Activated naive CD4-positive, alpha-beta T cell treated with Interleukin-2 at 50 U/mL for 16 hours (primary cell): ENCODE measurements around the gene KIF13A.
"Not testable (repeated sequence)": the region's sequence is repeated elsewhere in the genome, so short reads cannot be mapped to it uniquely, and the experiment has no call there.

ENCODE experiments used
- DNase-seq: peaks from one replicate; pipeline ENCODE4 v3.0.0-alpha.2; 2020

The KIF13A gene

DNA sequence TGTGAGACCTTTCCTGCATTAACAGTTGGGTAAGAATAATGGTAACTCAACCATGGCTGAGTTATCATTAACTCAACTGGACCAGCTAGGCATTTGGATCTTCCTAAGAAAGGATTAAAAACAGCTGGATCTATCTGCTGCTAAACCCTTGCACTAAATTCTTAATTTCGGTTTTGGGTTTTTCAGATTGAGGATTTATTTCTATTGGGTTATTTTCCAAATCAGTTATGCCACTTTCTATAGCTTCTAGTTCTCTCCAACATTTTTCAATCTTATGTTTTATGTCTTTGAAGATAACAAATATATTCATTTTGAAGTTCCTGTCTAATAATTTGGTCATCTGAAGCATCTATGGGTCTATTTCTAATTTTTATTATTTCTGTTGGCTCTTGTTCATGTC lies 92.5 kb downstream of the KIF13A start:
- no peak for DNase-seq

DNA sequence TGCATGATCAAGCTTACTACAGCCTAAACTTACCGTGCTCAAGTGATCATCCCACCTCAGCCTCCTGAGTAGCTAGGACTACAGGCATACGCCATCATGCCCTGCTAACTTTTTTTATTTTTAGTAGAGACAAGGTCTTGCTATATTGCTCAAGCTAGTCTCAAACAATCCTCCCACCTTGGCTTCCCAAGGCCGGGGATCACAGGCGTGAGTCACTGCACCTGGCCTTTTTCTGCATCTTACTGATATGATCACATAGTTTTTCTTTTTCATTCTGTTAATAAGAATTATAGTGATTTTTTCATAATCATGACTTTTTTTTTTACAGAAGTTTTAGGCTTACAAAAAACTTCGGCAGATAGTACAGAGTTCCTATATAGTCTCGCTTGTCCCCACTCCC lies 93.2 kb downstream of the KIF13A start:
- DNase-seq: no peak

DNA sequence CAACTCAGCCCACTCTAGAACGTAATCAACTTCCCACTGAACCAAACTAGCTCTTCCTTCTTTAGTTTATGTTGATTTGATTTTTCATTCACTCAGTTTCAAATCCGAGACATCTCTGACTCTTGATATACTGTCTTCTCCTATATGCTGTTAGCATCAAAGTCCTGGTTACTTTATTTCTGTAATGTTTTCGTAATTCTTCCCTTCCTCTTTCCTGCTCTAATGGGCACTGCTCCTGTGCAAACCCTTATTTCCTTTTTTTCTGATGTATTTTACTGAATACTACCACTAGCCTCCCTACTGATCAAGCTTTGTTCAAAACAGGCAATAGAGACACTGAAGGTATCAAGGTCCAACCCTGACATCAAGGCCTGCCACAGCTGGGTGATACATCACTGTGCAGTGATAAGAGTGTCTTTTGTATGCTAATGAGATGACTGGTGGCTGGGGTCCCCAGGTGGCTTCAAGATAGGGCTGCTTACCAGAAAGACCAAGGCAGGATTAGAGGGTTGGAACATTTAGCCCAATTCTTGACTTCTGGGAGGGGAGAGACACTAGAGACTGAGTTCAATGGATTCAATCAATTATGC lies 95.2 kb downstream of the KIF13A start:
- DNase-seq: no peak

DNA sequence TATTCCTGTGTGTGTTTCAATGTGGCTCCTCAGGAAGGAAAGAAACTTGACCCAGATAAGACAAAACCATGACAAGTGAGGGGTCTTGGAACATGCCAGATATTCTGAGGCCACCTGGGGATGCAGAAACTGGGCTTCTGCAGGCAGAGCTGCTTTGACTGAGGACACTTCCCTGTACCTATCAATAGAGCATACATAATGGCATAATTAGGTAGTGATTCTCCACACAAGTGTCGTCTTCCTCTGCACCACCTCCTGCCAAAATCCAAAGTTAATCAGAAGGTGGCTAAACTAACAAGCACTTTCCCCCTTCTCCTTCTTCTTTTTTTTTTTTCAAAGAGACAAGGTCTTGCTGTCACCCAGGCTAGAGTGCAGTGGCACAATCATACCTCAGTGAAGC lies 97.1 kb downstream of the KIF13A start:
- no peak for DNase-seq

DNA sequence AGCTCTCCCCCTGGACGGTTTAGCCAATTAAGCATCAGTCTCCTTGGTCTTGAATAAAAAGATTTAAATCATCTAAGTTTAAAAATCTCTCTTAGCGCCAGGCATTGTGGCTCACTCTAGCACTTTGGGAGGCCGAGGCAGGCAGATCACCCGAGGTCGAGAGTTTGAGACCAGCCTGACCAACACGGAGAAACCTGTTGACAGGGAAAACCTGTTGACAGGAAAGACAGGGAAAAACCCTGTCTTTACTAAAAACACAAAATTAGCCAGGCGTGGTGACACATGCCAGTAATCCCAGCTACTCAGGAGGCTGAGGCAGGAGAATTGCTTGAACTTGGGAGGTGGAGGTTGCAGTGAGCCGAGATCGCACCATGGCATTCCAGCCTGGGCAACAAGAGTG lies 97.7 kb downstream of the KIF13A start:
- not testable (repeated sequence) for DNase-seq

DNA sequence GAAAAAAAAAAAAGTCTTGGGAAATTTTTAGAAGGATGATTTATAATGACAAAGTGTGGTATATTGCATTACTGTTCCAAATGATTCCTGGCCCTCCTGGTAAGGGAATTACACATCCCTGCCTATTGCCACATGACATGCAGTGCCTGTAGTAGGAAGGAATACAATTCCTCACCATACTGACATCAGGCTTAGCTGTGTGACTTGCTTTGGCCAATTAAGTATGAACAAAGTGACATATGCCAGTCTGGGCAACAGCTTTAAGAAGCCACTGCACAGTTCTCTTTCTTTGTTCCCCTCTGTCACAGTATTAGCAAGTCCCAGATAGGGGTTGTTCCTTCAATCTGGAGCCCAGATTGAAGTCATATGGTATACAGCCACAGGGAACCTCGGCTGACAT lies 100.5 kb downstream of the KIF13A start:
- no peak for DNase-seq

DNA sequence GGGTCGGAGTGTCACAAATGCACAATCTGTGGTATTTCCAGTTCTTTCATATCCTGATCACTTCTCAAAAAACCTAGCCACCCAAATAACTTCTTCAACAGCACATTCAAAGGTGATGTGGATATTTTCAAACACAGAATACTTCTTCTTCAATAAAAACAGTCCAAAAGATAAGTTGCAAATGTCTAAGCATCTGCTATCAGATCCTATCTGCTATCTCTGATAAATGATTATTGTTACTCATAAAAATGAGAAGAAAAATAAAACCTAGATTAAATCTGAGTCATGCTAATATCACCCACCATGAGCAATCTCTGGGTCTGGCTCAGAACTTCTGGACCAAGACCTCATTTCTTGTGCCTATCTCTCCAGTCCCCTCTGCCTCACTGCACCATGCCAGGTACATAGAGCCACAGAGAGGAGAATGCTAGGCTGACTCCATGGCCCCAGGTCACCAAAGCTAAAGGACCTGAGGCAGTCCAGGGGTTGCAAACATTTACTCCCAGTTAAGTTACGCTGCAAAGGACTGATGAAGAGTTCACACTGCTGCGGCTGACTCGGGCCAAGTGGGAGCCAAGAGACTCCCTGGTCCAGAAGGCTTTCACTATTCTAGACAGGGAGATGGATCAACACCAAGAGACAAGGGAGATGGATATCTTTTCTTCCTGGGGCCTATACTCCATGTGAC lies 101.4 kb downstream of the KIF13A start:
- no peak for DNase-seq

DNA sequence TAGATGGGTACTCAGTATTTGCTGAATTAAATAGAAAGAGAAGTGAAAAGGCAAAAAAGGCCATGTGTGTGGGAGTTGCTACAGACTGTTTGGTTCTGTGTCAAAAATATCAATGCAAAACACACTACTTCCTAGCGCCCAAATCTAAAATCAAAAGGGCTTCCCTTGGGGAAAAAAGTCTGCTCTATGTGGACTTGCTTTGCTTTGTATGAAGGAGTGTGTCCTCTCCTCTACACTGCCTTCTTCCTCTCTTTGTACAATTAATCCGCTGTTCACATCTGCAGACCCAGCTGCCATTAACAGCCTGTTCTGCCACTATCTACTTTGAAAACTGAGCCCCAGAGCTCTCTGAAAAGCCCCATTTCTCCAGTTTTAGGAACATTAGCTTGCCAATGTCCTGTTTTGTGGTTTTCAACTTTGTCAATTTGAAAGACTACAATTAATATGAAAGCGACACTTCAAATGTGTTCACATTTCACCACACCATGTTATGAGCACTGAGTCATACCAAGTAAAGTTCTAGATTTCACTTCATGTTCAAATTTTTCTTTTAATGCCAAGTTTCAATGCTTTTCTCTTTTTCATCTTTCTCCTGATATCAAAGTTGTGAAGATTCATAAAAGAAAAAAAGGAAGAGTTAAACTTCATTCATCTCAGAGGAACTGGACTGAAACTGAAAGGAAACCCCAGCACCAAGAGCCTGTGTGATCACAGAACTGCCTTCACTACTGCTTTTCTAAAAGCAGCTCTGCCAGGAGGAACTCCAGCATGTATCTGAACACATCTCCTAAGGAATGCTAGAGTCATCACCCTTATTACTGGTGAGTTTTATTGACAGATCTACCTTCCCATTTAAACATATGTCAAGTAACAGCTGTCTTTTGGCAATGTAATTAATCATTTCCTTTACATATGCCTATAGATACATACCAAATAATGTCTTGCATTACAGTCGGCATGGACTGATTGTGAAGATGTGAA lies 102.6 kb downstream of the KIF13A start:
- DNase-seq: no peak

DNA sequence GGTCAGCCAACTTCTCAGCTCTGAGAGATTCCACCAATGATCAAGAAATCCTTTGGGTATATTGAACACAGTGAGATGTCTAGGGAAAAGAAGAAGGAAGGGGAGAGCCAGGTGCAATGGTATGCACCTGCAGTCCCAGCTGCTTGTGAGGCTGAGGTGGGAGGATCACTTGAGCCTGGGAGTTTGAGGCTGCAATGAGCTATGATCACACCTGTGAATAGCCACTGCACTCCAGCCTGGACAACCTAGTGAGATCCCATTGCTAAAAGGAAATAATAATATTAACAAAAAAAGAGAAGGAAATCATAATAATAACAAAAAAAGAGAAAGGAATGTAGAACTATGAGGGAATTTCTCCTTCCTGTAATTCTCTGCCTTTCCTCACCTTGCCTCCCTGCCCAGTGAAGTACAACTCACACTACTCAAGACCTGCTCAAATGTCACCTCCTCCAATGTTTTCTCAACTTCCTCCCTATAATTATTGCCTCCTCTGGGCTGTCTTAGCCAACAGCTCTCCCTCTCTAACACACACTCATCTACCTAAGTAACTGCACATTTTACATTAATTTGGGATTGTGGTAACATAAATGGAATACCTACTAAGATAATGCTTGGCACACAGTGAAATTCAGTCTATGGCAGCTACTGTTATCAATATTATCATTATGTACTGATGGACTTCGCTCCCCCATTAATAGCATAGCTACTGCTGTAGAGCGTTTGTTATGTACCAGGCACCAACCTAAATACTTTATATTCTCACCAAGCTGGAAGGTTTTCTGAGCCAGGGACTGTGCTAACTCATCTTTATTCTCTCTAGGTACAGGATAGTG lies 103.6 kb downstream of the KIF13A start:
- DNase-seq: no peak

DNA sequence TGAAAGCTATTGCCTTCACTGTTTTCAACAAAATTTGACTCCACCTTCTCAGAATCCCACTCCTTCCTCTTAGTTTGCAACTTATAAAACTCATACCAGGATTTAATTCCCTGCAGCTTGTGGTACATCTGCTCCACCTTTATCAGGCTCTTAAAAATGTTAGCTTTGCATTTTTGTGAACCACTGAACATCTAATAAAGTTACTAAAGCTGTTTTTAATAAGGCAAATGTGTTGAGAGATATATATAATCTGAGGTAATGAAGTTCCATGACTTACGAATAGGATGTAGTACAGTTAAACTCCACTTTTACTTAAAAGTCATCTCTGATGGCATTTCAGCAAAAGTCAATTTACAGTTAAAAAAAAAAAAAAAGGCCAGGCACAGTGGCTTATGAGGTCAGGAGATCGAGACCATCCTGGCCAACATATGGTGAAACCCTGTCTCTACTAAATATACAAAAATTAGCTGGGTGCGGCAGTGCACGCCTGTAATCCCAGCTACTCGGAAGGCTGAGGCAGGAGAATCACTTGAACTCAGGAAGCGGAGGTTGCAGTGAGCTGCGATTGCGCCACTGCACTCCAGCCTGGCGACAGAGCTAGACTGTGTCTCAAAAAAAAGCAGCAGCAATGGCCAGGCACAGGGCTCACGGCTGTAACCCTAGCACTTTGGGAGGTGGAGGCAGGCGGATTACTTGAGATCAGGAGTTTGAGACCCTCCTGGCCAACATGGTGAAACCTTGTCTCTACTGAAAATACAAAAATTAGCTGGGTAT lies 106.2 kb downstream of the KIF13A start:
- DNase-seq: no peak

DNA sequence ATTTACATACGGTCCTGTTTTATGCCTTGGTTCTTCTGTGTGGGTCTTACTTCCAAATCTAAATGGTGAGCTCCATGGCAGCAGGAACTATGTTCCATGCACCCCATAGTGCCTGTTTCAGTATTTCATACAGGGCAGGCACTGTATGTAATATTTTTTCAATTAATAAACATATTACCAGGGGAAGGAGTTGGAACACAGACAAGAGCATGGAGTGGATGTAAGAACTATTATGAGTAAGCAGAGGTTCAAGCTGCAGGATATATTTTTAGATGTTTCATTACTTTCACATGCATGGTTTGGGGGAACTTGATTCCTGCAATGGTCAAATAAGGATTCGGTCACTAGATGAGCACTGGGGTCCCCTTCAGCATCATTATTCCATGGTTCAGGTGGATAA lies 108.3 kb downstream of the KIF13A start:
- no peak for DNase-seq

DNA sequence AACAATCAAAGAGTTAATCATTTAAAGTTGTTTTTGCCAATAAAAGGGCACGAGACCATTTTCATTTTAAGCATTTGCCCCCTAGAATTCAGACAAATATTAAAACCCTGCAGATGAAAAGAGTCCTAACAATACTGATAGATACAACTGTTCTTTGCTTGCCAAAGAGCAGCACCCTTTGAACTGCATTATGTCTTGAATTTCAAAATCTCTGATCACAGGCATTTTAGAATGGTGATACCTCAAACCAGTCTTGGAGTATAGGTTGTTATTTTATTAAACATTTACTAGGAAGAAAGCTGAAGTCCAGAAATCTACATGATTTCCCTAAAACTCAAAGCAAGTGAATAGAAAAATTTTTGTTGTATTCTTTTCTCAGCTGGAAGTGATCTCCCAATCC lies 108.7 kb downstream of the KIF13A start:
- DNase-seq: no peak

DNA sequence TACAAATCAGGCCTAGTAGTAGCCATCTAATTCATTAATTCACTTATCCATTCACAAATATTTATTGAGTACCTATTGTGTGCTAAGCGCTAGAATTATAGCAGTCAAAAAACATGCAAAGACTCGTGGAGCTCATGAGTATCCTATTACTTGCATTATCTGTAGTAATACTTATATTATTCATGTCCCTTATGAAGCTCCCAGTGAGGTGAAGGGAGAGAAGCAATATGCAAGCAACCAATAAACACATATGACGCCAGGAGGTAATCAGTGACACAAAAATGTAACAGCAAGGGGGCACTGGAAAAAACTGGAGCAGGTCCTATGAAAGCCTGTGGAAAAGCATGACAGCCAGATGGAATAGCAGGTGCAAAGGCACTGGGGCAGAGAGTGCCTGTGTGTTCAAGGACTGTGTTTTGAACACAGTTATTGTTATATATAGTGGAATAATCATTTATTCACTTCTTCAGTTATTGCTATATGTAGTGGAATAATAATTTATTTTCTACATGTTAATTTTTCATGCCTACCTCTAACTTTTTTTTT lies 109.5 kb downstream of the KIF13A start:
- DNase-seq: no peak

DNA sequence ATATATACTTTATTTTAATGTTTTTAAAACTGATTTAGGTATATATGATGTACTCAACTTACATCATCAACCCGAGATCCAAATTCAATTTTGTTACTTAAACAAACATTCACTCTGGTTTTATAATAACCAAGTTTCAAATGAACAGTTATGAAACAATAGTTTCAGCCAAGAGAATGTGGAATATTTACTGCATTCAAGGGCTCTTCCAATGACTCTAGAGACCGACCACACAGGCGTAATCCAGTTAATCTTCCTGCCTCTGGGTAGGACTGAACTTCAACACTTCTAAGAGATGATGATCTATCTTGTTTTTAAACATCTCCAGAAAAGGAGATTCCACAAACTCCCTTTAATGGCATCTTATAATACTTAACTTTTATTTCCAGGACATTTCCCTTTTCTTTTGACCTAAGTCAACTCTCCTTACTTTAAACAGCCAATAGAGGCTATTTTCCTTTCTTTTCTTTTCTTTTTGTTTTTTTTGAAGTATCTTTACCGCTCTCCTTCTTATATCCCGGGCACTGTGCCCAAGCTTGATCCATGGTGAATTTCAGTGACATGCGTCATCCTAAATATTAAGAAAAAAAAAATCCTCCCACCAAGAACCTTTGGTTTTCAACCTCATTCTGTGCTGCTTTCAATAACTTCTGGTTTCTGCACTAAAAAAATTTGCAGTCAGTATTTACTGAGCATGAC lies 110.1 kb downstream of the KIF13A start:
- DNase-seq: no peak

DNA sequence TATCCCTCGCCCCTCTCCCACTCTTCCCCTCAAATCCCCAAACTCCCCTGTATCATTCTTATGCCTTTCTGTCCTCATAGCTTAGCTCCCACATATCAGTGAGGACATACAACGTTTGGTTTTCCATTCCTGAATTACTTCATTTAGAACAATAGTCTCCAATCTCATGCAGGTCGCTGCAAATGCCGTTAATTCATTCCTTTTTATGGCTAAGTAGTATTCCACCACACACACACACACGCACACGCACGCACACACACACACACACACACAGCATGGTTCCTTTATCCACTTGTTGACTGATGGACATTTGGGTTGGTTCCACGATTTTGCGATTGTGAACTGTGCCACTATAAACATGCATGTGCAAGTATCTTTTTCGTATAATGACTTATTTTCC lies 112.7 kb downstream of the KIF13A start:
- DNase-seq: no peak

DNA sequence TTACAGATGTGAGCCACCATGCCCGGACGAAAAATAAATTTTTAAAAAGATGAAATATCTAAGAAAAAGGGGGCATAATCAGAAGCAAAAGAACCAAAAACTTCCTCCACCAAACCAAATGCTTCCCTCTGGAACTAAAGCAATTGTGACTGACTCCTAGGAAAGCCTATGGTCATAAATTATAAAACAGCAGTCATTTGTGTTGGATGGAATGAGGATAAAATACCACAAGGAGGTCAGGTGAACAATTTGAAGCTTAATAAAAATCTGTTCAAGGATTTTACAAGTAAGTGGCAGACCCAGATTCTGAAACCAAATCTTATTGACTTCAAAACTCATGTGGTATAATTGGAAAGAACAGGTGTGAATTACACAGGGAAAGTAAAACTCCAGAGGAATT lies 114.5 kb downstream of the KIF13A start:
- DNase-seq: no peak

DNA sequence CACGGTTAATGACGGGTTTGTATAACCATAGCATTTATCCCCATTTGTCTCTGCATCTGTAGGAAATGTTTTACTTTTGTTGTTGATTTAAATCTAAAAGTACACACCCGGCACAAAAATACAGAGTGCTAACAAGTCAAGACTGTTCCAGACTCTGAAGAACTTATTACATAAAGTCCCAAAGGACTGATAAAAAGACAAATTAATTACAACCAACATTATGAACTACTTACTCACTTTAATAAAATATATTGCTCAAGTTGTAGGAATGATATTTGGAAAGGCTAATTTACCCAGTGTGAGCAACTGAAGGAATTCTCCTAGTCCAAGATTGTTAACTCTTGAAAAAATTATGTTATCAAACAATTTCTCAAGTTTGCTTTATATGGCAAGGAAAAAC lies 115.6 kb downstream of the KIF13A start:
- DNase-seq: no peak

DNA sequence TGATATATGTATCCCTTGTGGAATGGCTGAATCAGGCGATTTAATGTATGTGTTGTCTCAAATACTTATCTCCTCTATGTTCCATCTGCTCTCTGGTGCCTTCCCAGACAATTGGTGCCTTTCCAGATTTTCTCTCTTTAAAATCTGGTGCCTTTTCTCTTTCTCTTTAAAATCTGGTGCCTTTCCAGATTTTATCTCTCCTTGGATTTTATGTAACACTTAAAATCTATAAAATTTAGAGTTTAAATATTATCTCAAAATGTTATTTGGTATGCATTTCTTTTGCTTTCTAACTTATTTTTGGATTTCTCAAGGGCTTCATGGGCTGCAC lies 116.3 kb downstream of the KIF13A start:
- no peak for DNase-seq

DNA sequence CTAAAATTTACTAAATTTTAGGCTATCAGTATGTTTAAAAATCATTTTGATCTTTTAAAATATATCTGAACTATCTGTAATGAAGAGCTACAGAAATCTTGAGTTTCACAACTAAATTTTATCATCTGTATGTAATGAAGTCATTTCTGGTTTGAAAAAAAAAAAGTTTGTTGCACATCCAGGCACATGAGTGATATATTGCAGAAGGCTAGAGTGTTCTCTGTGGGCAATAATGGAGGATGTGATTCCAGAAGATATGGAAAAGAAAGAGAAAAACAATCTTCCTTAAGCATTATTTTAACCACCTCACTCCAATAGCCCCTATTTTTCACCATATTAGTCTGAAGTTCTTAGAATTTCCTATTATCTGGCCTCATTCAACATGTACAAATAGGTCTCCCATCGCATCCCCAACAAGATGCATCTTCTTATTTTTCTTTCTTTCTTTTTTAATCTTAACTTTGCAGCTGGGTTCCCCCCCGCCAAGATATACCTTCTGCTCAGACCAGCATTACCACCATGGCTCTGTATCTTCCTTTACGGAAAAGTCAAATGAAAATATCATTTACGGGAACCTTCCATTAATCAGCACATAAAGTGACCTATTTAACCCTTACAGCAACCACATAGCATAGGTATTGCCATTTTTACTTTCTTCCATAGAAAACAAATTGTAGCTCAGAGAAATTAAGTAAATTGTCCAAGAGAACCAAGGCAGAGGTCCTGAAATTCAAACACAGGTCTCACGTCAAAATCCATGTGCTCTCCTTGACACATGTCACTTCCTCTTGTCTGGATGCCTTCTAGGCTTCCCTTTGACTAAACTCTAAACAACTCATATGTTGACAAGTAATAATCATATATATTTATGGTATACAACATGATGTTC lies 116.9 kb downstream of the KIF13A start:
- no peak for DNase-seq

DNA sequence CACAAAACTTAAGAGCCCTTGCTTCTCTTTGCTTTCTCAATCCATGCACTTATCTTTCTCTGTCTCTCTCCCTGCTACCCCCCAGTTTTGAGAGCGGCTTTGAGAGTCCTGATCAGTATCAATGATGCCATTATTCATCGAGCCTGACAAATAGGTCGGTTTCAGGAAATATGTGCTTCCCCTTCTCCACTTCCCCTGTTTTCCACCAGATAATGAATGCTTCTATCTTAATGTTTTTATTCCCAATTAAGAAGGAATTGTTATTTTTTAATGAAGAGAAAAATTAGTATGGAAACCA lies 117.7 kb downstream of the KIF13A start:
- DNase-seq: no peak
